ENCODE measurements around the gene ZNF532.

Gene ZNF532

GRCh38 chr18:58859907-58860306, 4.8 kb upstream of the ZNF532 start:
- Histone ChIP-seq H3K4me3 (no peak overlapping the region), H3K27ac (peak overlapping the region; percentile 38 to 50)
- no peak for DNase-seq (ENCODE audit: low spot score)
- no peak for TF ChIP-seq CTCF (IDR thresholded peaks at IDR 0.05)

- no peak for TF ChIP-seq CTCF (IDR thresholded peaks at IDR 0.05)
- peak overlapping the region; percentile 6 for H3K4me3 ChIP-seq
- peak overlapping the region; percentile 8 to 38 for H3K27ac ChIP-seq
- no peak for DNase-seq (ENCODE audit: low spot score)
These were observed 3.9 kb upstream of the ZNF532 start for GRCh38 chr18:58860747-58861231.

- no peak for TF ChIP-seq CTCF (IDR thresholded peaks at IDR 0.05)
- DNase-seq (ENCODE audit: low spot score): no peak
- Histone ChIP-seq H3K27ac (peak overlapping the region in 1 of 2 donors; percentile 38), H3K4me3 (no peak overlapping the region)
These were observed 3.3 kb upstream of the ZNF532 start for GRCh38 chr18:58861353-58861752.

- DNase-seq (ENCODE audit: low spot score): no peak
- TF ChIP-seq CTCF (IDR thresholded peaks at IDR 0.05): no peak
- H3K4me3 ChIP-seq: no peak overlapping the region
- H3K27ac ChIP-seq: no peak overlapping the region
These were observed 2.8 kb upstream of the ZNF532 start for GRCh38 chr18:58861861-58862301.

GRCh38 chr18:58862356-58862755, 2.3 kb upstream of the ZNF532 start:
- Histone ChIP-seq H3K27ac (peak overlapping the region; percentile 96 to 99), H3K4me3 (peak overlapping the region; percentile 79)
- DNase-seq (ENCODE audit: low spot score): no peak
- TF ChIP-seq CTCF (IDR thresholded peaks at IDR 0.05): no peak

GRCh38 chr18:58862851-58863538, 1.7 kb upstream of the ZNF532 start:
- Histone ChIP-seq H3K4me3 (peak overlapping the region; percentile 79), H3K27ac (peak overlapping the region; percentile 99)
- no peak for DNase-seq (ENCODE audit: low spot score)
- TF ChIP-seq CTCF (IDR thresholded peaks at IDR 0.05): no peak

GRCh38 chr18:58863539-58864145, 1.0 kb upstream of the ZNF532 start:
- peak overlapping the region; percentile 99 for H3K27ac ChIP-seq
- no peak for TF ChIP-seq CTCF (IDR thresholded peaks at IDR 0.05)
- H3K4me3 ChIP-seq: peak overlapping the region; percentile 79
- no peak for DNase-seq (ENCODE audit: low spot score)

All from coronary artery (tissue), 2 donors.